ENCODE results near the gene RASA1.

The RASA1 gene

DNA sequence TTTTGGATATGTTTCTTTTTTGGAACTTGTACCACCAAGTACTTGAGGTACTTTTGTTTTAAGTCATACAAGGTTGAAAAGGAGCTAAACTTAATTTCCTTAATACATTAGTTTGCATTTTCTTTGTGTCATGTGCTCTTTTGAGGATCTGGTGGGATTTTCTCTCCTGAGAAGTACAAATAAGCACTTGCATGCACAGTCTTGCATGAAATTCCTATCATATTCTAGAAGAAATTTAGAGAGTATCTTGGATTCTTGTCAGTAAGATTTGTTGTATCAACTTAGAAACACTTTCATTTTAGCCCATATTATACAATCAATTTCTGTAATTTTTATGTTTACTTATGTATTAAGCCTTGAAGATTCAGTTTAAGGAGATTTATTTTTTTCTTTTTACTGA lies 80.2 kb downstream of the RASA1 start:
- Histone ChIP-seq H3K9me3 (ENCODE audit: control insufficient read depth in 2 of 2, low read length in 2 of 2) (no peaks in the 10 kb centered on the region), H3K36me3 (ENCODE audit: control insufficient read depth in 2 of 2, insufficient read depth in 2 of 2, low read length in 2 of 2) (peaks cover 3 to 12% of the 10 kb centered on the region in 2 donors), H3K4me3 (ENCODE audit: low read length in 2 of 2) (no peak overlapping the region), H3K27me3 (ENCODE audit: control insufficient read depth in 2 of 2, insufficient read depth in 2 of 2, low read length in 2 of 2) (no peaks in the 10 kb centered on the region), H3K27ac (ENCODE audit: low read depth in 2 of 2, low read length in 2 of 2) (no peak overlapping the region), H3K9ac (ENCODE audit: low read depth in 1 of 2, low read length in 2 of 2) (no peak overlapping the region), H3K4me1 (ENCODE audit: control insufficient read depth in 2 of 2, insufficient read depth in 2 of 2, low read length in 2 of 2) (no peaks in the 10 kb centered on the region)

DNA sequence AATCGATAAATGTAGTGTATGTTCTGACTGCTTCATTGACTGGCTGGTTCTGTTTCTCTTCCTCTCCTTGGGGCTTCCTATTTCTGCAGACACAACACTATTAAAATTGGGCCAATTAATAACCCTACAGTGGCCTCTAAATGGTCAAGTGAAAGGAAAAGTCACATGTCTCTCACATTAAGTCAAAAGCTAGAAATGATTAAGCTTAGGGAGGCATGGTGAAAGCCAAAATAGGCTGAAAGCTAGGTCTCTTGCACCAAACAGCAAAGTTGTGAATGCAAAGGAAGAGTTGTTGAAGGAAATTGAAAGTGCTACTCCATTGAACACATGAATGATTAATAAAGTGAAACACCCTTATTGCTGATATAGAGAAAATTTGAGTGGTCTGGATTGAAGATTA lies 86.8 kb downstream of the RASA1 start:
- Histone ChIP-seq H3K36me3 (ENCODE audit: control insufficient read depth in 2 of 2, insufficient read depth in 2 of 2, low read length in 2 of 2) (peaks cover 17 to 19% of the 10 kb centered on the region in 2 donors), H3K4me3 (ENCODE audit: low read length in 2 of 2) (no peak overlapping the region), H3K9ac (ENCODE audit: low read depth in 1 of 2, low read length in 2 of 2) (no peak overlapping the region), H3K27me3 (ENCODE audit: control insufficient read depth in 2 of 2, insufficient read depth in 2 of 2, low read length in 2 of 2) (no peaks in the 10 kb centered on the region), H3K27ac (ENCODE audit: low read depth in 2 of 2, low read length in 2 of 2) (no peak overlapping the region), H3K9me3 (ENCODE audit: control insufficient read depth in 2 of 2, low read length in 2 of 2) (no peaks in the 10 kb centered on the region), H3K4me1 (ENCODE audit: control insufficient read depth in 2 of 2, insufficient read depth in 2 of 2, low read length in 2 of 2) (no peaks in the 10 kb centered on the region)

DNA sequence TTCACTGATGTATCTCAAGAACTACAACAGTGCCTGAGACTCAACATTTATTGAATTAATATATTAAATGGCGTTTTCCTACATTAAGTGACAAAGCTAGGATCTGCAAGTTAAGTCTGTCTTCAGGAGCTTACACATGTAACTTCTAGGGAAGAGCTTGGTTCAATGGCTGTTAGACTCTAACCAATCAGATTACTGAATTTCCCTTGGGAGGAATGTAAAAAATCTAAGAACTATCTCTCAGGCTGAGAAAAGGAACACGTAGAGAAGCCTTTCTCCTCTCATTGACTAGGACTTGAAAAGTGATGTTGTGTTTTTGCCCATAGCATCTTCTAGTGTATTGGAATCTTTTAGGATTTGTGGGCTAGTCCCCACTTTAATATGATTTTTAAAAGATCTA lies 91.4 kb downstream of the RASA1 start:
- no peaks in the 10 kb centered on the region for H3K9me3 ChIP-seq (ENCODE audit: control insufficient read depth in 2 of 2, low read length in 2 of 2)
- H3K4me1 ChIP-seq (ENCODE audit: control insufficient read depth in 2 of 2, insufficient read depth in 2 of 2, low read length in 2 of 2): no peaks in the 10 kb centered on the region
- peaks cover 17 to 25% of the 10 kb centered on the region in 2 donors for H3K36me3 ChIP-seq (ENCODE audit: control insufficient read depth in 2 of 2, insufficient read depth in 2 of 2, low read length in 2 of 2)
- no peak overlapping the region for H3K27ac ChIP-seq (ENCODE audit: low read depth in 2 of 2, low read length in 2 of 2)
- H3K4me3 ChIP-seq (ENCODE audit: low read length in 2 of 2): no peak overlapping the region
- H3K9ac ChIP-seq (ENCODE audit: low read depth in 1 of 2, low read length in 2 of 2): no peak overlapping the region
- no peaks in the 10 kb centered on the region for H3K27me3 ChIP-seq (ENCODE audit: control insufficient read depth in 2 of 2, insufficient read depth in 2 of 2, low read length in 2 of 2)

DNA sequence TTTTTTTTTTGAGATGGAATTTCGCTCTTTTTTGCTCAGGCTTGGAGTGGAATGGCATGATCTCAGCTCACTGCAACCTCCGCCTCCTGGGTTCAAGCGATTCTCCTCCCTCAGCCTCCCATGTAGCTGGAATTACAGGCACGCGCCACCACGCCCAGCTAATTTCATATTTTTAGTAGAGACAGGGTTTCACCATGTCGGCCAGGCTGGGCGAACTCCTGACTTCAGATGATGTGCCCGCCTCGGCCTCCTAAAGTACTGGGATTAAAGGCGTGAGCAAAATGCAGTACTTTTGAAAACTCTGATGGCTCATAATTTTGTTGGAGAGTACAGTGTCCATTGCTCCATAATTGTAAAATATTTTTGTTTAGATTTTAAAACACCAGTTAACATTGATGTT lies 92.4 kb downstream of the RASA1 start:
- Histone ChIP-seq H3K27me3 (ENCODE audit: control insufficient read depth in 2 of 2, insufficient read depth in 2 of 2, low read length in 2 of 2) (no peaks in the 10 kb centered on the region), H3K9ac (ENCODE audit: low read depth in 1 of 2, low read length in 2 of 2) (no peak overlapping the region), H3K27ac (ENCODE audit: low read depth in 2 of 2, low read length in 2 of 2) (no peak overlapping the region), H3K4me1 (ENCODE audit: control insufficient read depth in 2 of 2, insufficient read depth in 2 of 2, low read length in 2 of 2) (no peaks in the 10 kb centered on the region), H3K4me3 (ENCODE audit: low read length in 2 of 2) (no peak overlapping the region), H3K36me3 (ENCODE audit: control insufficient read depth in 2 of 2, insufficient read depth in 2 of 2, low read length in 2 of 2) (peaks cover 18 to 25% of the 10 kb centered on the region in 2 donors), H3K9me3 (ENCODE audit: control insufficient read depth in 2 of 2, low read length in 2 of 2) (no peaks in the 10 kb centered on the region)

DNA sequence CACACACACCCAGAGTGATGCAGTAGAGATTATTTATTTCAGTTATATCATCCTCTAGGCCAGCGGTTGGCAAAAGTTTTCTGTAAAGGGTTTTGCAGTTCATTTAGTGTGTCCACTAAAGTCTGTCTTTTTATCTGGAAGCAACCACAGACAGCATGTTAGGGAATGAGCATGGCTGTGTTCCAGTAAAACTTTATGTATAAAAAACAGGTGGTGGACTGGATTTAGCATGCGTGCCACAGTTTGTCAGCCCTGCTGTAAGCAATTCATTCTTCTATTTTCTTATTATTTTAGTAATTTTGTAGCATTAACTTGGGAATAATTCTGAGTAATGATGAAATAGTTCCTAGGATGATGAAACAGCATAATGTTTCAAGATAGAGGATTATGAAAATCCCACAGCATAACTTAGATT lies 93.4 kb downstream of the RASA1 start:
- H3K4me1 ChIP-seq (ENCODE audit: control insufficient read depth in 2 of 2, insufficient read depth in 2 of 2, low read length in 2 of 2): no peaks in the 10 kb centered on the region
- no peaks in the 10 kb centered on the region for H3K9me3 ChIP-seq (ENCODE audit: control insufficient read depth in 2 of 2, low read length in 2 of 2)
- H3K9ac ChIP-seq (ENCODE audit: low read depth in 1 of 2, low read length in 2 of 2): no peak overlapping the region
- no peak overlapping the region for H3K4me3 ChIP-seq (ENCODE audit: low read length in 2 of 2)
- peaks cover 15 to 26% of the 10 kb centered on the region in 2 donors for H3K36me3 ChIP-seq (ENCODE audit: control insufficient read depth in 2 of 2, insufficient read depth in 2 of 2, low read length in 2 of 2)
- no peak overlapping the region for H3K27ac ChIP-seq (ENCODE audit: low read depth in 2 of 2, low read length in 2 of 2)
- no peaks in the 10 kb centered on the region for H3K27me3 ChIP-seq (ENCODE audit: control insufficient read depth in 2 of 2, insufficient read depth in 2 of 2, low read length in 2 of 2)

DNA sequence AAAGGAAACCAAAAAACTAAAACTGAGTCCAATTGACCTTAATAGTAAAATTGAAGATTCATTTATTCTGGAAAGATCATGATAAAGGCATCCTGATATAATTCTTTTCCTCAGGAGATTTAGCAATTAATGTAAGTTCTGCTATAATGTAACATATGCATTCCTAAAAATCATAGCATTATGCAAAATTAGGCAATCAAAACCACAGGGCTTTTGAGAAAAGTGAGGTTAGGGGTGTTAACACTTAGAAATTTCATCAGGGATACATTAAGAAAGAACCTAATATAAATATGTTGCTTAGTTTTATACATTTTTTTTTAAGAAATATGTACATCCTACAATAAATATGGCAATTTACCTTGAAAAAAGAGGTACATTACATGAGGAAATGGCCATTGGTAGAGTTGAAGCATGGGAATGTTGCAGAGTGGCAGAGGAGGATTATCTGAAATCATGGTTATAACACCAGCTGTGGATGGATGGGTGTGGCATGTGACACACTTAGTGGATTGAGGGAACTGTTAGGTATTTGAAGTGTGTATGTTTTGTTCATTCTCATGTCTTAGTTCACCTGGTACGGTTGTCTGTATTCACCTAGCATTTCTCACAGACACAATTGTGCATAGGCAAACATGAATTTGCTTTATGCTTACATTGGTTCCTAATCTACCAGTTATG lies 94.0 kb downstream of the RASA1 start:
- H3K4me1 ChIP-seq (ENCODE audit: control insufficient read depth in 2 of 2, insufficient read depth in 2 of 2, low read length in 2 of 2): no peaks in the 10 kb centered on the region
- no peaks in the 10 kb centered on the region for H3K9me3 ChIP-seq (ENCODE audit: control insufficient read depth in 2 of 2, low read length in 2 of 2)
- H3K36me3 ChIP-seq (ENCODE audit: control insufficient read depth in 2 of 2, insufficient read depth in 2 of 2, low read length in 2 of 2): peaks cover 15 to 27% of the 10 kb centered on the region in 2 donors
- H3K4me3 ChIP-seq (ENCODE audit: low read length in 2 of 2): no peak overlapping the region
- H3K27ac ChIP-seq (ENCODE audit: low read depth in 2 of 2, low read length in 2 of 2): no peak overlapping the region
- no peak overlapping the region for H3K9ac ChIP-seq (ENCODE audit: low read depth in 1 of 2, low read length in 2 of 2)
- H3K27me3 ChIP-seq (ENCODE audit: control insufficient read depth in 2 of 2, insufficient read depth in 2 of 2, low read length in 2 of 2): no peaks in the 10 kb centered on the region

DNA sequence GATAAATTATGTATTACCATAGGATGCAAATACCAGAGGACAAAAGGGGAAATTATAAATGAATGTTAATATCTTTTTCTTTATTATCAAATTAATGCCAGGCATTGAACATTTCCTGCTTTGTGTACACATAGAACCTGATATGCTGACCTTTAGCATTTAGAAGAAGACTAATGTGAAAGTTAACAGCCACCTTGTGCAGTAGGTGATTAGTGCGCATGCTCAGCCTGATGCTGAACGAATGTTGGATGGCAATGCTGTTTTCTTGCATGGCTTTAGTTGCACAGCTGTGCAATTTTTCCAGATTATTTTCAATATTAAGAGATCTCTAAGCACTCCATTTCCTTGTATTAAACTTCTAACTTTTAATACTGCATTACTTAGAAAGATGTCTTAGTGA lies 99.6 kb downstream of the RASA1 start:
- Histone ChIP-seq H3K27me3 (ENCODE audit: control insufficient read depth in 2 of 2, insufficient read depth in 2 of 2, low read length in 2 of 2) (no peaks in the 10 kb centered on the region), H3K4me1 (ENCODE audit: control insufficient read depth in 2 of 2, insufficient read depth in 2 of 2, low read length in 2 of 2) (no peaks in the 10 kb centered on the region), H3K9ac (ENCODE audit: low read depth in 1 of 2, low read length in 2 of 2) (no peak overlapping the region), H3K4me3 (ENCODE audit: low read length in 2 of 2) (no peak overlapping the region), H3K27ac (ENCODE audit: low read depth in 2 of 2, low read length in 2 of 2) (no peak overlapping the region), H3K36me3 (ENCODE audit: control insufficient read depth in 2 of 2, insufficient read depth in 2 of 2, low read length in 2 of 2) (peaks cover 17 to 23% of the 10 kb centered on the region in 2 donors), H3K9me3 (ENCODE audit: control insufficient read depth in 2 of 2, low read length in 2 of 2) (no peaks in the 10 kb centered on the region)

DNA sequence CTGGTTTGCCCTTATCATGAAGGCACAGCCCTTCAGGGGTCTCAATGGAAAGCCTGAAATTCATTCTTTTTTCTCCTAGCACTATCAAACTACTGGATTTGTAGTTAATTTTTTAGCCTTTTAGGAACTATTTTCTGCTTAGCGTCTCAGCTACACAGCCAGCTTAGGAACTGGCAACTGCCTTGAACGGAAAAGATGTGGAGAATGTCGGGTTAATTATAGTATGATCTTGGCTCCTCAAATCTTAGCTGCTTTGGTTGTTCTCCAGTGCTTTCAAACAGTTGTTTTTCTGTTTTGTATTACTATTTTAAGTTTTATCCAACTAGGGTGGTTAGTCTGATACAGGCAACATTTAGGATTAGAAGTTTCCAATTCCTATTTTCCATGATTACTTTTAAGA lies 100.9 kb downstream of the RASA1 start:
- peaks cover 23 to 28% of the 10 kb centered on the region in 2 donors for H3K36me3 ChIP-seq (ENCODE audit: control insufficient read depth in 2 of 2, insufficient read depth in 2 of 2, low read length in 2 of 2)
- H3K9me3 ChIP-seq (ENCODE audit: control insufficient read depth in 2 of 2, low read length in 2 of 2): no peaks in the 10 kb centered on the region
- no peaks in the 10 kb centered on the region for H3K27me3 ChIP-seq (ENCODE audit: control insufficient read depth in 2 of 2, insufficient read depth in 2 of 2, low read length in 2 of 2)
- no peak overlapping the region for H3K27ac ChIP-seq (ENCODE audit: low read depth in 2 of 2, low read length in 2 of 2)
- H3K4me1 ChIP-seq (ENCODE audit: control insufficient read depth in 2 of 2, insufficient read depth in 2 of 2, low read length in 2 of 2): no peaks in the 10 kb centered on the region
- no peak overlapping the region for H3K4me3 ChIP-seq (ENCODE audit: low read length in 2 of 2)
- H3K9ac ChIP-seq (ENCODE audit: low read depth in 1 of 2, low read length in 2 of 2): no peak overlapping the region

DNA sequence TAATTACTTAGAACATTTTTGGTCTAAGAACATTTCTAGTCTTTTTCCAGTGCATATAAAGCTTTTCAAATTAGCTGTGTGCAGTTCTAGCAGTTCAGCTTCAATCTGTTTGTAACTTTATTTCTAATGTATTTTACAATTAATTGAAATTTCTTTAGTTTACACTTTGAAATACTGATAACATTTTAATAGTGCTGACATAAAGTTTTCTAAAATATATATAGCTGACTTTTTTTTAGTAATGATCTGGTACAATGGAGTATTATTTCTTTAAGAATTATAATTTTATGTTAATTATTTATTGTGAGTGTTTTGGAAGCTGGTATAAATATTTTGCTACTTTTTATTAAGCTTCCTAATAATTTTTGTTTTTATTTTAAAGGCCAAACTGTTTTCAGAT lies 101.7 kb downstream of the RASA1 start:
- Histone ChIP-seq H3K9me3 (ENCODE audit: control insufficient read depth in 2 of 2, low read length in 2 of 2) (no peaks in the 10 kb centered on the region), H3K4me3 (ENCODE audit: low read length in 2 of 2) (no peak overlapping the region), H3K9ac (ENCODE audit: low read depth in 1 of 2, low read length in 2 of 2) (no peak overlapping the region), H3K27me3 (ENCODE audit: control insufficient read depth in 2 of 2, insufficient read depth in 2 of 2, low read length in 2 of 2) (no peaks in the 10 kb centered on the region), H3K27ac (ENCODE audit: low read depth in 2 of 2, low read length in 2 of 2) (no peak overlapping the region), H3K36me3 (ENCODE audit: control insufficient read depth in 2 of 2, insufficient read depth in 2 of 2, low read length in 2 of 2) (peaks cover 23 to 27% of the 10 kb centered on the region in 2 donors), H3K4me1 (ENCODE audit: control insufficient read depth in 2 of 2, insufficient read depth in 2 of 2, low read length in 2 of 2) (no peaks in the 10 kb centered on the region)

DNA sequence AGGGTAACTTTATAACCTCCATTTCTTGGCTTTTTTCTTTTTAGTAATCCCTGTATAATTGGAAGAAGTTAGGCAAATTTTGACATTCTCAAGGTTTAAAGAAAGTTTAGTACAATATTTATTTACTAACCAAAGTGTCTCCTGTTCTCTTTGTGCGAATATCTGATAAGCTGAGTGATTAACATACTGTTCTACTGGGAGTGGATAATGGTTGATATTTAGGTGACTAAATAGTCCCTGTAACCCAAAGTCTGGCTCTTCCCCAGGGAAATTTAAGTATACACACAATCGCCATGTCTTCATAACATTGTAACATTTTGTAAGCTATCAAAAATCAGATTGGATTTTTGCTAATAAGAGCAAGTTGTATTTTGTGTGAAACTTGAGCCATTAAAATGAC lies 105.0 kb downstream of the RASA1 start:
- Histone ChIP-seq H3K9me3 (ENCODE audit: control insufficient read depth in 2 of 2, low read length in 2 of 2) (no peaks in the 10 kb centered on the region), H3K36me3 (ENCODE audit: control insufficient read depth in 2 of 2, insufficient read depth in 2 of 2, low read length in 2 of 2) (peaks cover 33 to 36% of the 10 kb centered on the region in 2 donors), H3K27me3 (ENCODE audit: control insufficient read depth in 2 of 2, insufficient read depth in 2 of 2, low read length in 2 of 2) (no peaks in the 10 kb centered on the region), H3K4me3 (ENCODE audit: low read length in 2 of 2) (no peak overlapping the region), H3K9ac (ENCODE audit: low read depth in 1 of 2, low read length in 2 of 2) (no peak overlapping the region), H3K4me1 (ENCODE audit: control insufficient read depth in 2 of 2, insufficient read depth in 2 of 2, low read length in 2 of 2) (no peaks in the 10 kb centered on the region), H3K27ac (ENCODE audit: low read depth in 2 of 2, low read length in 2 of 2) (no peak overlapping the region)

Measured in mucosa of rectum (tissue), 2 donors.